ENCODE results near the gene CIT.

DNA sequence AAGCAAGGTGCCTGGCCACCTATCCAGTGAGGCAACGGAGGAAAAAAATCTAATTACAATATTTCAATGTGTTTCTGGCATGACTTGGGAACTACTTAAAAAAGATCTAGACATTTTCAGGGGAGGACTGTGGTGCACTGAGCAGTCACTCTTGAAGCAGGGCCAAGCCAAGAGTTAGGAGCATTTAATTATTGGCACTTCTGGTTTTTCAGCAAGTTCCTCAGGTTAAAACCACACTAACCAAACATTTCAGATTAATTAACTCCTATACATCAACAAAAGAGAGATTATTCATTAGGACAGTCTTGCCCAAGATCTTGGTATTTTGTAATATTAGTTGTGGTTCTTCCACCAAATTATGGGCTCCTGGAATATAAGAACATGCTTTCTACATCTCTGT lies 183.6 kb downstream of the CIT start:
- TF ChIP-seq CTCF (IDR thresholded peaks at IDR 0.05) (no peak), POLR2AphosphoS5 (IDR thresholded peaks at IDR 0.05; ENCODE audit: low read depth, low read length) (no peak), SIN3A (IDR thresholded peaks at IDR 0.05; ENCODE audit: borderline replicate concordance, insufficient read depth, low read depth, low read length) (no peak), TCF7L2 (IDR thresholded peaks at IDR 0.05; ENCODE audit: low read depth, low read length) (no peak)
- TF ChIP-seq, protein P1, sequence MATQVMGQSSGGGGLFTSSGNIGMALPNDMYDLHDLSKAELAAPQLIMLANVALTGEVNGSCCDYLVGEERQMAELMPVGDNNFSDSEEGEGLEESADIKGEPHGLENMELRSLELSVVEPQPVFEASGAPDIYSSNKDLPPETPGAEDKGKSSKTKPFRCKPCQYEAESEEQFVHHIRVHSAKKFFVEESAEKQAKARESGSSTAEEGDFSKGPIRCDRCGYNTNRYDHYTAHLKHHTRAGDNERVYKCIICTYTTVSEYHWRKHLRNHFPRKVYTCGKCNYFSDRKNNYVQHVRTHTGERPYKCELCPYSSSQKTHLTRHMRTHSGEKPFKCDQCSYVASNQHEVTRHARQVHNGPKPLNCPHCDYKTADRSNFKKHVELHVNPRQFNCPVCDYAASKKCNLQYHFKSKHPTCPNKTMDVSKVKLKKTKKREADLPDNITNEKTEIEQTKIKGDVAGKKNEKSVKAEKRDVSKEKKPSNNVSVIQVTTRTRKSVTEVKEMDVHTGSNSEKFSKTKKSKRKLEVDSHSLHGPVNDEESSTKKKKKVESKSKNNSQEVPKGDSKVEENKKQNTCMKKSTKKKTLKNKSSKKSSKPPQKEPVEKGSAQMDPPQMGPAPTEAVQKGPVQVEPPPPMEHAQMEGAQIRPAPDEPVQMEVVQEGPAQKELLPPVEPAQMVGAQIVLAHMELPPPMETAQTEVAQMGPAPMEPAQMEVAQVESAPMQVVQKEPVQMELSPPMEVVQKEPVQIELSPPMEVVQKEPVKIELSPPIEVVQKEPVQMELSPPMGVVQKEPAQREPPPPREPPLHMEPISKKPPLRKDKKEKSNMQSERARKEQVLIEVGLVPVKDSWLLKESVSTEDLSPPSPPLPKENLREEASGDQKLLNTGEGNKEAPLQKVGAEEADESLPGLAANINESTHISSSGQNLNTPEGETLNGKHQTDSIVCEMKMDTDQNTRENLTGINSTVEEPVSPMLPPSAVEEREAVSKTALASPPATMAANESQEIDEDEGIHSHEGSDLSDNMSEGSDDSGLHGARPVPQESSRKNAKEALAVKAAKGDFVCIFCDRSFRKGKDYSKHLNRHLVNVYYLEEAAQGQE (IDR thresholded peaks at IDR 0.05; ENCODE audit: insufficient read depth in 1 of 2, low read depth in 2 of 2, low read length in 1 of 2) = no peak
